Fibroblast of peridontal ligament (primary cell): ENCODE measurements around the gene PPP1R9A.
A peak's percentile ranks its signal among the peaks of the same experiment; 100 is the strongest.

ENCODE experiments used
- DNase-seq: peaks from one replicate; pipeline ENCODE4 v3.0.0-alpha.2; 2010; ENCODE audit errors: extremely low read depth

Gene PPP1R9A

DNA sequence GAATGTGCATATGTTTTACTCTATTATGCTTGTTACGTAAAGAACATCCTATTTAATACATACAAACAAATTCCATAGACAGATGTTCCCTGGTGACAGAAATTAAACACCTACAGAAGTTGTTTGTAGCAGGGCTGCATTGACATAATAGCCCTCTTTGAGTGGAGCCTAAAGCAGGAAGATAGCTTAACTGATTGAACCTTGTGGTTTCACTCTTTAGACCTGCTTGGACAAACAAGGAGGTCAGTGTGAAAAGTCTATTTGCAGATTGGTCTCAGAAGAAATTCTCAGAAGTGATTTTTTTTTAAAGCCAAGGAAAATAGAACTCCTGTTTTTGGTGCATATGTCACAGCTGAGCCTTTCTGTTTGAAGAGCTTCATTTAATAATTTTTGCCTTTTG is 121.3 kb downstream of the PPP1R9A start:
- DNase-seq = no peak

DNA sequence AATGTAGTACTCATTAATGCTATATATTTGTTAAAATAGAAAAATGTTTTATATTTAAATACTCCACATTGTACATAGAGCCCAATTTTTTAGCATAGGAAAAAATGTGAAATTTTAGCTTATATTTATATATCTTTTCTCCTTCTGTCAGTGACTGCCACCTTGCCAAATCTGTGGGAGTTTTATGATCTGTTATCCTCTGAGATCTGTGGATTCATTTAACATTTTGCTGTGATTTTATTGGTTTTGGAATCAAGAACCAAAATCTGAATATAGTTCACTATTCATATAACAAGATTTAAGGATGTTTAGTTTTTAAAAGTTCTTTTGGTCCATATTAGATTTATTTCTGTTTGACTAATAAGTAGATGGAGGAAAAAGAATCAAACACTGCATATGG is 127.9 kb downstream of the PPP1R9A start:
- no peak for DNase-seq

DNA sequence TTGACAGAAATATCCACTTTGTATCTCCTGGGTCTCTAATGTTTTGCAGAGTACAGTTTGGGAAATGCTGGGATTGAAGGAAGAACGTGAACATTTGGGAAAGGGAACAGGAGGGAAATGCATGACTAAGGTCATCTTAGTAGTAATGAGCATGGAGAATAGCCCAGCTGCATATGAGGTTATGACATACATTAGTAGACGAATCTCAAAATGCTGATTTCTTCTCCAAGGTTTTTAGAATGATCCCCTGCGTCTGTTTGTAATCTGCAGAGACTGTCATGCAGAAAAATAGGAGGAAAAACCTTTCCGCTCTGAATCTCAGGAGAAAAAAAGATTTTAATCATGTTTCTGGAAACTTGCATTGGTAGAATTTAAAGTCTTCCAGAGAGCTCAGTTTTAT is 133.6 kb downstream of the PPP1R9A start:
- DNase-seq = no peak

DNA sequence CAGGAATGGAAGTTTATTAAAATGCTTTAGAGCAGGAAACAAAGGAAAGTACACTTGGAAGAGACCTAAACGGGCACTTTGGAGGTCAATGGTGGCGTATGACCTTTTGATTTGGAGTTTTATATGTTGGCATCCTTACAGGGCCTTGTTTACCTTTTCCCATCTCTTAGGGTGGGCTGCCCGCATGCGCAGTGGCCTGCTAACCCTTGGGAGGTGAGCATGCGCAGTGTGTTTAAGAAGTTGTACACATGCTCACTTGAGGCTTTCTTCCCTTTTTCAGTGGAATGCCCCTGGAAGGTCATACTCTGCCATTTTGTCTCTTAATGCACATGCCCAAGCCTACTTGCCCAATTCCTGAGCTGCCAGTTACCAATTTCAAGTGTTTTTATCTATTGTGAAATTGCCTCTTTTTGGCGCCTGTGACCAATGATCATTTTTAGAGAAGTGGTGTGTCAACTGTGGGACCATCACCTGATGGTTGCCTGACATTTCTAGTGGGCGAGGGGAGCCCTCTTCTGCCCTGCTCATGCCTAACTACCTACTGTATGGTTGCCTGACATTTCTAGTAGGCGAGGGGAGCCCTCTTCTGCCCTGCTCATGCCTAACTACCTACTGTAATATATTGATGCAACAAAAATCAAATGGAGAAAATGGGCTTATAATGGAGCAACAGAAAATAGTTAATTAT is 138.0 kb downstream of the PPP1R9A start:
- peak; percentile 50 for DNase-seq

DNA sequence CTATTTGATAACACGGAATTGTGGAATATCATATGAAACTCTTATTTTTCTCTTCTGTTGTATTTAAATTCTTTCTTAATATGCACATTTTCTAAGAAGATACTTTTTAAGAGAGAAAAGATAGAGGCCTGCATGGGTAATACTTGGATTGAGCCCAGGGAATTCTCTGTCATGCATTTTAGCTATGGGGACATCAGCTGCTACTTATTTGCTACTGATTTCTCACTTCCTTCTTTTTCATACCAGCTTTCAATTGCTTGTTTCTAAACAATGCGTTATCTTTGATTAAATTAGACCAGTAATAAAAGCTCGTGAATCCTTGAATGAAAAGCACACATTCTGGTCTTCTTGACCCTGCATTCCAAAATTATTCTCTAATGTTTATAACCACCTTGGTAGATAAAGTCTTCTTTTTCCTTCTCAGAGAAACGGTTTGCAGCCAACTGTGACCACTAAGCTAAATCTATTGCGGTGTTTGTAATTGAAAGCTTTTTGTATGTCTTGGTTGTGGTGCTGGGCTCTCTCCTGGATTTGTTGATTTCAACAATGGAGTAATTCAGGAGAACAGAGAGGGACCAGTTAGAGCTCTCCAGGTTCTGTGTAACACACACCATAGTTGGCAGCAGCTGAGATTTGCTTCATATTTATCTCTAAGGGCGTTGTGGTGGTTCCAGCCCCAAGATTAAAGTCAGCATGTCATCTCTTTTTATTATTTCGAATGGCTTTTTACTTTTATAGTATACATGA is 139.3 kb downstream of the PPP1R9A start:
- no peak for DNase-seq

DNA sequence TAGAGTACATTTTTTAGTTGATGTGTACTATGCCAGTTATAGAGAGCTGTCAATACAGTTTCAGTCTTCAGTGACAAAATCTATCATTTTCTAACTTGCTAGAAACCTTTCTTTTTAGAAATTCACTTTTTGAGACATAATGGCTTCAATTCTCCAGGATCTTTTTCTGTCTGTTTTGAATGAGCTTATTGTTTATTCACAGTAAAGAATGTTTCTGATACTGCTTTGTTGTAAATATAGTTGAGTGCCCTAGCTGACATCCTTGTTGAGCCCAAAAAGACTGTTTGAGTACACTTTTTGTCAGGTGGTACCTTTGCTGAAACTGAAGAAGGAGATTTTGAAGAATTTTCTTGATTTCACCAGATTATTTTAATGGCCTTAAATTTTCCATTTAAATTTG is 139.9 kb downstream of the PPP1R9A start:
- DNase-seq = no peak

DNA sequence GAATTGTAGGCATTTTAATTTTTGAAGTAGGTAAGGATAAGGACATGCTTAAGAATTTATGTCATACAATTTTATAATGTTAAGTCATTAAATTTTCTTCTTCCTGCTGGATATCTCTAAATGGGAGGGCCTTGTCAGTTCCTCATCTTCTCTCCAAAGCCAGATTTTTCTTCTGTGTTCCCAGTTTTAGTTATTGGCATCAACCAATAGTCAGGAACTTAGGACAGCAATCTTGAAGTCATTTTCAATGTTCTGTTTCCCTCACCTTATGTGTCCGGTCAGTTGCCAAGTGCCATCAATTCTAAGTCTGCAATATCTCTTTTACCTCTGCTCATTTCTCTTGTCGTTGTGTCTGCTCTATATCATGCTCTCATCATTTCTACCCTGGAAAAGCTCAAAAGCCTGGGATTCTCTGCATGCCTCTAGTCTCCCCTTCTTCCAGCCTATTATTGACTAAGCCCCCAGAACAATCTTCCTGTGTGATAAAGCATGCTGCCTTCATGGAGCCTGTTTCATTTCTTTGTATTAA is 145.2 kb downstream of the PPP1R9A start:
- no peak for DNase-seq

DNA sequence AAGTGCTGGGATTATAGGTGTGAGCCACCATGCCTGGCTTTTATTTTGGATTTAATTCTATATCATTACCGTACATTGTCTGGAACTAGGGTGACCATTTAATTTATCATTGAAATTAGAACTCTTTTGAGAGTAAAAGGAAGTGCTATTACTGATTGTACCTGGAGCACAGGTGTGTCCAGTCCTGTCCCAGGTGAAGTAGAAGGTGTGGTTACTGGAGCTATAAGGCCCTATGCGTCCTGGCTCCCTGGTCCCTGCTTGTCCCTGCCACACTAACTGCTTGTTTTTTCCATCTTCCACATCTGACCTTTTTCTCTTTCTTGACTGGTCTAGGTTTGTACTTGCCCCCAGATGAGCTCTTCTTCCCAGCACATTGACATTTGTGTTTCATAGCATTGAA is 147.0 kb downstream of the PPP1R9A start:
- no peak for DNase-seq

DNA sequence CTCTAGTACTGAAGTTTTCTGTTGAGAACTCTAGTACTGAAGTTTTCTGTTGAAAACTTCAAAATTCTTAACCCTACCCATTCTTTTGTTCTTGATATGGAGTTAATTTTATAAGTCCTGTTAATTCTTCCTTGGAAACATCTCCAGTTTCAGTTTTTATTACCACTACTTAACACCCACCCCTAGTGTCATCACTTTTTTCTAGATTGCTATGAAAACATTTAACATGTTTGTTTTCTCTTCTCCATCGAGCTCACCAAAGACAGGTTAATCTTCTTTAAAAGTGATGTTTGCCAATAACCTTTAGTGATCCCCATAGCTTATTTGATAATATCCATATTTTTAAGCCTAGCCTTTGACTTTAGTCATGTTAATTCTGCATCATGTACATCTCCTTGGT is 147.9 kb downstream of the PPP1R9A start:
- DNase-seq = no peak

DNA sequence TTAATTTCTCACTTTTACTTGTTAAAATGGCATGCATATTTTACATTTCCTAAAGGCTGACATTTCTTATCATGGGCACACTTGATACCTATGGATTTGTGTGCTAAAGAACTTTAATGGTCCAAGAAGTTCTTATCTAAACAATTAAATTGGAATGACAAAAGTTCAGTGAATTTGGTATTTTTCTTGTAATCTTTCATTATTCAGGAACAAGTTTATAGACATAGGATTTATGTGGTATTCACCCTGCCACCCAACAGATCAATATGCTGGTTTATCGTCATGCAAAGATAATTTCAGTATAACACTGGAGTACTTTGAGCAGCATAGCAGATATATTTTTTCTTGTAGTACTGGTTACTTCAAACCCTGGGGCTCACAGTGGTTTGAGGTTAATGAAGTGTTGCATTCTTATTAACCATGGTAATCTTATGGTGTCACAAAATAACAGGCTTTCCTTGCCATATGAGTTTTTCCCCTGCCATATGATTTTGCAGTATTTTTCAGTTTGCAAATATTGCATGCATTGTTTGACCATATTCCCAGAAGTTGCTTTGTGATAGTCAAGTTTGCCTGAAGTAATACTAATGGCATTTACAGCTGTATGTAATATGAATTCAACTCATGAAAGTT is 148.8 kb downstream of the PPP1R9A start:
- no peak for DNase-seq

DNA sequence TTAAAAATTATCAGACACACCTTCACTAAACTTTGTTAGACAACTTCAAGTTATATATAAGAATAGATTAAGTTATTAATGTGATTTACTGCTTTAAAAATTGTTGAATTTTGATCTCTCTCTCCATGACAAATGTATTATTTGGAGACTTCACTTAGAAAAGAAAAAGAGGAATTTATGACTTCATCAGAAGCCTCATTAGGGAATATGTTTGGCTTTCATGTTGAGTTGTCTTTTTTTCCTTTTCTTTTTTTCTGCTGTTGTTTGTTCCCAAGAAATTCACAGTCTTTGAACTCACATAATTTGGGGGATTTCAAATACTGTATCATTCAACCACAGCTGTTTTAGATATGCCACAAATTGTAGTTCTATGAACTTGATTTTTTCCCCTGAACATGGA is 149.5 kb downstream of the PPP1R9A start:
- DNase-seq = no peak

DNA sequence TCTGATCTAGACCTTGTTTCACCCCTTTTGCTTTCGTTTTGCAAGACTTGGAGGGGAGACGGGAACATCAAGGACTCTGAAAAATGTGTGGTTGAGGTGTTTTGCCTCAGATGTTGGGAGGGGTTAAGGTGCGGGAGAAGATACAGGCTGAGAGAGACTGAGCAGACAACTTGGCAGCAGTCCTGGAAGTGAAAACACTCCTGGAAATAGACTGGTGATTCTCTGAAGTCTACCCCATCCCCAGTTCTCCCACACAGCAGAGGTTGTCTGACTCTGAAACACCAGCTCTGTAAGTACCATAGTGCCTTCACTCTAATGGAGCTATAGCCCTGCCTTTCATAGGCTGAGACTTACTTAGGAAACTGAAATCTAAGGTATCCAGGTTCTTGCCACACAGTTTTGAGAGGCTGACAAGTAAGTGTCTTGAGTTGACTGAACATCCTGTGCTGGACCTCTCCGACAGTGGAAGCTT is 152.5 kb downstream of the PPP1R9A start:
- no peak for DNase-seq

DNA sequence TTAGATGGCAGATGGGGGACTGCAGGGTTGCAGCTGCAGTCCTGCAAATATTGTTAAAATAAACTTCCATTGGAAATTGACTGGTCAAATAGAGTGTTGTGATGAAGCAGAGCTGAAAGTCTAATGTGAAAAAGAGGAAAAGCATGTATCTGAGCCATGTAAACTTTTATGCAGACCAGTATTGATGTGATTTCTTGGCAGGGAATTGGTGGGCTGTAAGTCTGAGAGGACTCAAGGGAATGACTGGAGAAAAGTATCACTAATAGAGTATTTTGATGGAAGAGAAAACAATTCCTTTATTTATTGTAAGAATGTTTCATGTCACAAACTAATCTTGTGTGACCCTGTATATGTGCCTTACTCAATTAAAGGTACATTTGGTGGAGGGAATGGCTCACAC is 155.5 kb downstream of the PPP1R9A start:
- DNase-seq = no peak

DNA sequence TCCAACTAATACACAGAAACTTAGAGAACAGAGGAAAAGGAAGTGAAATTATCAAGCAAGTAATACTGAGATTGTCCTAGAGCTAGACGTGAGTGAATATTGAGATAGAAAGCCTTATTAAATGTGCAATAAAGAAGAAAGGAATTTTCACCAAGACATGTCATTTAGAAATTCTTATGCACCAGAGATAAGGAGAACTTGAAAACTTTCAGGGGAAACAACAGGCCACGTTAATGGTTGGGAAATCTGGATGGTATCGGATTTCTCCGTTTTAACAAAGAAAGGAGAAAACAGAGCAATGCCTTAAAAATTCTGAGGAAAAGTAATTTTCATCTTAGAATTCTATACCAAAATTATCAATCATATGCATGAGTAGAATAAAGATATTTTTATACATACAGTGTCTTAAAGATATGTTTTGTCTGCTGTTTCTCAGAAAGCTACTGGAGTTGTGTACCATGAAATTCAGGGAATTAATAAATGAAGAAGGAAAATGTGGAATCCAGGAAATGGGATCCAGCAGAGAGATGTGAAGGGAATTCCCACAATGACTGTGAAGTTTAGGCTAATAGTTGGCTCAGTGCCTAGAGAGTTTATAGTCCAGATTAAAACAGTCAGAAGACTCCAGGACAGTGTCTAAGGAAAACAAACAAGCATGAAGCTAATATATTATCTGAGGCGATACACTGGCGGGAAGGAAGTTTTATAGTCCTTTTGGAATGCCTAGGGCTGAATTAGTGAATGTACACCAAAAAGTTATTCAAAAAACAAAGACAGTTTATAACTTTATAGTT is 159.5 kb downstream of the PPP1R9A start:
- DNase-seq = no peak

DNA sequence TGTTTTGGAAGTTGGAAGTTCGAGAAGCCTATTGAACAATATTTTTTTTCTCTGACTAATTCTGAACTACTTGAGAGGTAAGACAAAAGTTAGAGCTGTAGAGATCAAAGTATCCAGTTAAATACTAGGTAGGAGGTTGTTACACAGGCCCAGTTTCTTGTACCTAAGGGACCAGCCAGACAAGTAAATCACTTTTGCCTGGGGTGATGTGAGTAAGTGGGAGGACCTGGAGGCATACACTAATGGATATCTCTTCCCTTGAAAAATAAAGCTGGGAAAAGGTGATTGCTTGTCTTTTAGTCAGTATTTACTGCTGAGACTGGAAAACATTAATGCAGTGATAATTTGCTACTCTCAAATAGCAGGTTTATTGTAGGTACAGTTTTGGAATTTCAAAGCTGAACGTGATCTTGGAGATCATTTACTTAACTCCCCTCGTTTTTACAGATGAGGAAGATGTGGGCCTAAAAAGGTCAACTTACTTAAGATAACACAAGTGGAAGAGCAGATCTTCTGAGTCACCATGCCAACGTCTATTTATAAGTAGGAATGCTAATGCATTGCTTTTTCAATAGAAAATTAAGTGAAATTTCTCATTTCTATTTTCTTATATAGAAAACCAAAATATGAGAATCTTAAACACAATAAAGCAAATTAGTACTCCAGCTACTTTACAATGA is 181.3 kb downstream of the PPP1R9A start:
- DNase-seq = no peak

DNA sequence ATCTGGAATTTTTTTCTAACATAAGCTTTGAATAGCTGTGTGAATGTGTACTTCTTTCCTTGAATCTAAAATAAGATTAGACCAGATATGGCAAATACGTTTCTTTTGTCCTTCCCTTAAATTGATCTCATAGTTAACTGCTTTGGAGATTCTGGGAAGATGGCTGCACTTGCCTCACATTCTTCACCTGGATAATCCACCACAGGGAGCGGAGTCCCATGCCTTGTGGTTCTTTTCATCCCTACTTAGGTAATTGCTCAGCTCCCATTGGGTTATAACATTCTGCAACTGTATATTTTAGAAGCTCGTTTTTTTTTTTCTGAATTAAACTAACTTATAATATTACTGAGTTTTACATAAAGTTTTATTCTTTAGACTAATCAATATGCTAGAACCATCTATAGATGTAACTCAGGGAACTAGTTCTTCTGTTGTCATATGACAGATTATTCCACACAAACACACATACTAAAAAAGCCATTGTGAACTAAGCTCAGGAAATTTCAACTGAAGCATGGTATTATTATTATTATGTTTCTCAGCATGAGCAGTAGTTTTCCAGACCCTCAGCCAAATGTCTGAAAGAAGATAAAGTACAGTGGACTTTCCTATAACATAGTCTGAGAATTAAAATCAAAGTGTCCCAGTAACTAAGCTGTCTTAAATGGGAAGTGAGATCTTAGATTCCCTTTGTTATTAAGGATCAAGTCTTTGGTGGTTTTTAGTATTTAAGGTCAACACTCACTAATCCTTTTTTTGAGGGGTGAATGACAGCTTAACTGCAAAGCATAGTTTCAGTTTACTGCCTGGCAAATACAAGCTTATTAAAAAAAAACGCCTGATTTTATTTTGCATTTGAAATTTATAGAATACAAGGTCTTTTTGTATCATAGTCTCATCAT is 182.3 kb downstream of the PPP1R9A start:
- DNase-seq = no peak

DNA sequence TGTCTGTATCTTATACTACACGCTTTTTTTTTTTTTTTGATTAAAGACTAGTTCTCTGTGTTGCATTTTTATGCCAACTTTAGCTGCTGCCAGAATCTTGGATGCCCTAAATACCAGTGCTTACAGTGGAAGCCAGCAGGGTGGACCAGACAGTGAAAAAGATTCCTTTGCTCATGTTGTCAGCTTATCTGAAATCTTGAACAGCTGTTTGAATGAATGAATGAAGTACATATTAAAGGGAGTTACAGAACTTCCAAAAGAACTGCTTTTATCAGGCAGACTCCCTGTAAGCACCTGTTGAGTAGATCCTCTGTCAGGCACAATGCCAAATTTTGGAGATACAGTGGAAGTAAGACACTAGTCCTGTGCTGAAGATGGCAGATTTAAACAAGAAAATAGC is 184.9 kb downstream of the PPP1R9A start:
- DNase-seq = no peak

DNA sequence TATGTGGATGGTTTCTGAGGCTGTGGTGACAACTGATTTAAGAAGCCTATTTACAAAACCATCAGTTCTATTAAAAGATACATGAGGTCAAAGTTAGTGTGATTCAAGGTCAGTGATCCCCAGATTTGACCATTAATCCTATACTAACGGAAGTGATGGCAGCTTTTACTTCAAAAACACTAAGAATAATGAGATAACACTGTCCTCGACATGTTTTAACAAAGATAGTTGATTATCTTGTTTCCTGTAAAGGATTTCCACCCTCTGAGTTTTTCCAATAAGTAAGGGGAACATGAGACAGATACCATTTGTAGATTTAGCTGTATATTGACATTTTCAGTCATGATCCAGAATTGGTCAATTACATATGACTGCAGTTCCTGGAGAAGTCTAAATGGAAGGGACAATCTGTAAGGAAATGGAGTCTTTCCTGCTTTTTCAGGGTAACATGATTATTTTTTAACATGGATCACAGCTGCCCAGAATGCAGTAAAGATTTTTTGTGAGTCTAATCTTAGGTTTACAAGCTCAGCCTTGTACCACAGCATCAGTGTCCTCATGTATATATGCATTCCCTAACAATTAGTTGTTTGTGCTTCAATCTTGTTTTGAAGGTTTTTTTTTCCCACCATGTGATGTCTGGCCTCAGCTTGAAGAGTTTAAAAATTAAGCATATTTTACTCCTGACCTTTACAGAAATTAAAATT is 188.0 kb downstream of the PPP1R9A start:
- DNase-seq = no peak

DNA sequence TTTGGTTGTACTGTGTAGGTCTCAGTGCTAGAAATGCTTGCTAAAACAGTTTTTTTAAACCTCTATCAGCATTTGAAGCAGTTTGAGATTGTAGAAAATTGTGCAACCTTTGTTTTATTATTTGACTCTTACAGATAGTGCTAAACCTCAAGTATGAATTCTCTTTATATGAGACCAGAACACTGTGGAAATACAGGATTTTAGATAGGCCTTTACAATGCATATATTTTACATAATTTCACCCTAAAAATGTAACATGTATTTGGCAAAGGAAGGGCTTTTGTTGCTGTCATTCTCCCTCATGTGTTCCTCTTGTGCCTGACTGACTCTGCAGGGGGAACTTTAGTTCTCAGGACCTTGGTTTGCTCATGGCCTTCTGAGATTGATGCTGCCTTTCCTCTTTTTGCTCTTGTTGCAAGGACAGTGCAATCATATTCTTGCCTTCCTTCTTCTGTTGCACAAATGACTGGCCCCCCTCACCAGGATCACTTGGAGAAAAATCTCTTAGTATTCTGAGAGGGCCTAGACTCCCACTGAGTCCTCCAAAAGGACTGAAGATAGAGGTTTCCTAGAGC is 188.7 kb downstream of the PPP1R9A start:
- DNase-seq = no peak
